Body of pancreas (tissue), 4 donors: ENCODE measurements around the gene FIBIN. TPM values are rescaled to one million over a fixed set of nuclear protein-coding genes. Genes with fewer than 3 reads are reported as not detected.

Source experiments
- ATAC-seq: fragments of 150-250 bp; one replicate; pipeline ENCODE4 v1.9.1; 2016
- DNase-seq, 4 donors: peaks; one replicate each; pipeline ENCODE4 v3.0.0-alpha.2; 2019
- H3K27ac ChIP-seq, 4 donors: fragments of 200-600 bp; sonication (generic); 1 replicate in 3 of 4; 2 replicates in 1 of 4; pipeline versions ENCODE4 v1.5.1 to v1.6.1; 2016 to 2019; ENCODE audit warnings: mild to moderate bottlenecking in 1 of 4, mixed read lengths in 1 of 4, moderate library complexity in 1 of 4
- H3K27me3 ChIP-seq, 2 donors: fragments of 200-600 bp; sonication (generic); one replicate each; pipeline ENCODE4 v1.6.0; 2016; ENCODE audit warnings: mild to moderate bottlenecking in 1 of 2
- H3K36me3 ChIP-seq, 2 donors: fragments of 200-600 bp; sonication (generic); replicated peaks in 1 of 2; 2 replicates each; pipeline ENCODE4 v1.5.1; 2016; ENCODE audit warnings: low read depth in 2 of 2; ENCODE audit not compliant: insufficient read depth in 1 of 2
- H3K4me1 ChIP-seq: fragments of 200-600 bp; sonication (generic); one replicate; pipeline ENCODE4 v1.6.0; 2016
- H3K4me3 ChIP-seq, 2 donors: fragments of 200-600 bp; sonication (generic); 1 replicate in 1 of 2; 2 replicates in 1 of 2; pipeline ENCODE4 v1.5.1; 2016 to 2019
- H3K9me3 ChIP-seq, 3 donors: fragments of 200-600 bp; sonication (generic); 1 replicate in 2 of 3; 2 replicates in 1 of 3; pipeline ENCODE4 v1.5.1; 2016
- POLR2A ChIP-seq, 3 donors: fragments of 450-650 bp; IDR thresholded peaks; one replicate each; pipeline ENCODE4 v1.6.1; 2016; ENCODE audit warnings: antibody characterized with exemption in 3 of 3, mild to moderate bottlenecking in 2 of 3
- WGBS, 2 donors: methylation state at CpG; one replicate each; pipeline ENCODE4 v1.1.5; 2017; 5-methylcytosine and 5-hydroxymethylcytosine counted together
- intact Hi-C: fragments of 100-400 bp; cut with DNase I; formaldehyde crosslinking; loops from one replicate; pipeline ENCODE4 v1.15.1; 2023
- total RNA-seq, 2 donors: library from RNA; depleted of rRNA; stranded (reverse); fragments of >200 nt; gene quantifications; one replicate each; pipeline ENCODE4 v1.1.0, GENCODE V29; 2016
- TF ChIP-seq, protein P1 (sequence below), 7 experiments: fragments of 450-650 bp in 4 of 7; fragments of 200-600 bp in 3 of 7; sonication (generic) in 3 of 7; IDR thresholded peaks; one replicate each; pipeline ENCODE4 v1.5.1; 2016 to 2019; ENCODE audit warnings: antibody characterized with exemption in 7 of 7

FIBIN gene
- total RNA-seq, 2 donors from 2014 or later: 9.6 to 10.5 TPM

DNA sequence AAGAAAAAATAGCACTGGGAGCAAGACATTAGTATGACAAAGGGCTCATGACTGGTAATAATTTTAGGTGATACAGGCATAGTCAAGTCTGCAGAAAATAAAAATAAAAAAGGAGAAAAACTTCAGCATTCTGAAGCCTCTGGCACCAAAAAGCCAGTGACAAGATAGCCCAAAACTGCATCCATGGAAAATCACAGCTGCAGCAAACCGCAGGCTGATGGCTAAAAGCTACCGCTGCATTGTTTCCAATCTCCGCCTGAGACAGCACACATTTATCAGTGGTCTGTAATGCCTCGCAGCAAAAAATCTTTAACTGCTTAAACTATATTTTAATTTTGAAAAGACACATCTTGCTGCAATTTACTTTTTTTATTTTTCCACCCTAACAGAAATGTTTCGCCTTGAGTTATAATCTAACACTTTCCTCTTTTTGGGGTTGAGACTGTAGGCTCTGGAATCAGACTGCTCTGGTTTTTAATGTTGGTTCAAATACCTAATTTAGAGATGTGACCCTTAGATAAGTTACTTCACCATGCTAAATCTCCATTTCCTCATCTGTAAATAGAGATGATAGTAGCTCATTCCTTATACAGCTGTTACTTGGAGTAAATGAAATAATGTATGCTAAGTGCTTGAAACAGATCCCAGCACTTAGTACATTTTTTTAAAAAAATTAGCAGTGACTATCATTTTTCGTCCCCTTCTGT lies 42.0 kb upstream of the FIBIN start:
- Histone ChIP-seq H3K27ac (no peak overlapping the region), H3K36me3 (no peaks in the 10 kb centered on the region), H3K4me3 (no peak overlapping the region), H3K4me1 (no peaks in the 10 kb centered on the region), H3K27me3 (no peaks in the 10 kb centered on the region), H3K9me3 (no peaks in the 10 kb centered on the region)
- intact Hi-C loops: no loop called here
- ATAC-seq (no peak), DNase-seq (no peak)
- WGBS, 2 donors: 65 to 68% methylated on average over 6 of the region's 6 CpGs
- TF ChIP-seq POLR2A (IDR thresholded peaks at IDR 0.05): no peak
- TF ChIP-seq, protein P1, sequence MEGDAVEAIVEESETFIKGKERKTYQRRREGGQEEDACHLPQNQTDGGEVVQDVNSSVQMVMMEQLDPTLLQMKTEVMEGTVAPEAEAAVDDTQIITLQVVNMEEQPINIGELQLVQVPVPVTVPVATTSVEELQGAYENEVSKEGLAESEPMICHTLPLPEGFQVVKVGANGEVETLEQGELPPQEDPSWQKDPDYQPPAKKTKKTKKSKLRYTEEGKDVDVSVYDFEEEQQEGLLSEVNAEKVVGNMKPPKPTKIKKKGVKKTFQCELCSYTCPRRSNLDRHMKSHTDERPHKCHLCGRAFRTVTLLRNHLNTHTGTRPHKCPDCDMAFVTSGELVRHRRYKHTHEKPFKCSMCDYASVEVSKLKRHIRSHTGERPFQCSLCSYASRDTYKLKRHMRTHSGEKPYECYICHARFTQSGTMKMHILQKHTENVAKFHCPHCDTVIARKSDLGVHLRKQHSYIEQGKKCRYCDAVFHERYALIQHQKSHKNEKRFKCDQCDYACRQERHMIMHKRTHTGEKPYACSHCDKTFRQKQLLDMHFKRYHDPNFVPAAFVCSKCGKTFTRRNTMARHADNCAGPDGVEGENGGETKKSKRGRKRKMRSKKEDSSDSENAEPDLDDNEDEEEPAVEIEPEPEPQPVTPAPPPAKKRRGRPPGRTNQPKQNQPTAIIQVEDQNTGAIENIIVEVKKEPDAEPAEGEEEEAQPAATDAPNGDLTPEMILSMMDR (IDR thresholded peaks at IDR 0.05): no peak

- no peak for TF ChIP-seq POLR2A (IDR thresholded peaks at IDR 0.05)
- TF ChIP-seq, protein P1 (IDR thresholded peaks at IDR 0.05): no peak
- Histone ChIP-seq H3K9me3 (no peaks in the 10 kb centered on the region), H3K4me1 (no peaks in the 10 kb centered on the region), H3K27me3 (no peaks in the 10 kb centered on the region), H3K36me3 (no peaks in the 10 kb centered on the region), H3K4me3 (no peak overlapping the region), H3K27ac (no peak overlapping the region)
- intact Hi-C loops: no loop called here
- no peak for DNase-seq
- WGBS, 2 donors: 71 to 73% methylated on average over 7 of the region's 7 CpGs
- no peak for ATAC-seq
Measured at GRCh38 chr11:26953770-26954392, 40.0 kb upstream of the FIBIN start.

GRCh38 chr11:26958005-26958701 lies 35.8 kb upstream of the FIBIN start:
- no peak overlapping the region for H3K27ac ChIP-seq
- H3K4me3 ChIP-seq: no peak overlapping the region
- H3K36me3 ChIP-seq: no peaks in the 10 kb centered on the region
- ATAC-seq: no peak
- WGBS, 2 donors: 62 to 70% methylated on average over 2 of the region's 2 CpGs
- H3K27me3 ChIP-seq: no peaks in the 10 kb centered on the region
- no peaks in the 10 kb centered on the region for H3K4me1 ChIP-seq
- intact Hi-C loops: no loop called here
- no peaks in the 10 kb centered on the region for H3K9me3 ChIP-seq
- no peak for TF ChIP-seq POLR2A (IDR thresholded peaks at IDR 0.05)
- TF ChIP-seq, protein P1 (IDR thresholded peaks at IDR 0.05): no peak
- DNase-seq: no peak

GRCh38 chr11:26958702-26959049 lies 35.2 kb upstream of the FIBIN start:
- DNase-seq: no peak
- no peak overlapping the region for H3K27ac ChIP-seq
- intact Hi-C loops: no loop called here
- ATAC-seq: no peak
- H3K4me3 ChIP-seq: no peak overlapping the region
- H3K9me3 ChIP-seq: no peaks in the 10 kb centered on the region
- H3K27me3 ChIP-seq: no peaks in the 10 kb centered on the region
- H3K4me1 ChIP-seq: no peaks in the 10 kb centered on the region
- WGBS, 2 donors: 31 to 35% methylated on average over 1 of the region's 1 CpG
- H3K36me3 ChIP-seq: no peaks in the 10 kb centered on the region
- no peak for TF ChIP-seq POLR2A (IDR thresholded peaks at IDR 0.05)
- TF ChIP-seq, protein P1 (IDR thresholded peaks at IDR 0.05): no peak
